Fibroblast of mammary gland (primary cell): ENCODE results near the gene CPAMD8.
A peak's percentile ranks its signal among the peaks of the same experiment; 100 is the strongest.

Experiments used
- DNase-seq: peaks from one replicate; pipeline ENCODE4 v3.0.0-alpha.2; 2010; ENCODE audit warnings: low read depth
- H3K4me3 ChIP-seq: 2 replicates; pipeline ENCODE4 v1.5.1; 2011; ENCODE audit warnings: low read depth, mild to moderate bottlenecking, low read length, moderate library complexity; ENCODE audit not compliant: control insufficient read depth
- CTCF ChIP-seq: conservative IDR thresholded peaks from 2 replicates; pipeline ENCODE4 v1.5.1; 2011; ENCODE audit warnings: low read depth, low read length, inconsistent platforms; ENCODE audit not compliant: control insufficient read depth, insufficient read depth

The CPAMD8 gene

GRCh38 chr19:16895467-16896145, 131.0 kb downstream of the CPAMD8 start:
- TF ChIP-seq CTCF, result no peak
- peak overlapping the region; percentile 22 for H3K4me3 ChIP-seq
- DNase-seq, result peak; percentile 27

GRCh38 chr19:16894080-16894479, 132.5 kb downstream of the CPAMD8 start:
- DNase-seq, result no peak
- no peak overlapping the region for H3K4me3 ChIP-seq
- TF ChIP-seq CTCF, result no peak

- no peak for DNase-seq
- TF ChIP-seq CTCF, result no peak
- no peak overlapping the region for H3K4me3 ChIP-seq
Measured at GRCh38 chr19:16893686-16893989, 133.0 kb downstream of the CPAMD8 start.

GRCh38 chr19:16892868-16893685, 133.5 kb downstream of the CPAMD8 start:
- no peak for TF ChIP-seq CTCF
- DNase-seq, result no peak
- no peak overlapping the region for H3K4me3 ChIP-seq

- H3K4me3 ChIP-seq, result no peak overlapping the region
- DNase-seq, result no peak
- no peak for TF ChIP-seq CTCF
Measured at GRCh38 chr19:16892436-16892835, 134.2 kb downstream of the CPAMD8 start.

GRCh38 chr19:16891696-16892382, 134.8 kb downstream of the CPAMD8 start:
- DNase-seq, result no peak
- H3K4me3 ChIP-seq, result no peak overlapping the region
- TF ChIP-seq CTCF, result no peak
